ENCODE measurements around the gene ICE2. TPM values are rescaled to one million over a fixed set of nuclear protein-coding genes. Genes with fewer than 3 reads are reported as not detected.

Gene ICE2
- total RNA-seq, 1 experiment from 2014 or later = 62.8 TPM

DNA sequence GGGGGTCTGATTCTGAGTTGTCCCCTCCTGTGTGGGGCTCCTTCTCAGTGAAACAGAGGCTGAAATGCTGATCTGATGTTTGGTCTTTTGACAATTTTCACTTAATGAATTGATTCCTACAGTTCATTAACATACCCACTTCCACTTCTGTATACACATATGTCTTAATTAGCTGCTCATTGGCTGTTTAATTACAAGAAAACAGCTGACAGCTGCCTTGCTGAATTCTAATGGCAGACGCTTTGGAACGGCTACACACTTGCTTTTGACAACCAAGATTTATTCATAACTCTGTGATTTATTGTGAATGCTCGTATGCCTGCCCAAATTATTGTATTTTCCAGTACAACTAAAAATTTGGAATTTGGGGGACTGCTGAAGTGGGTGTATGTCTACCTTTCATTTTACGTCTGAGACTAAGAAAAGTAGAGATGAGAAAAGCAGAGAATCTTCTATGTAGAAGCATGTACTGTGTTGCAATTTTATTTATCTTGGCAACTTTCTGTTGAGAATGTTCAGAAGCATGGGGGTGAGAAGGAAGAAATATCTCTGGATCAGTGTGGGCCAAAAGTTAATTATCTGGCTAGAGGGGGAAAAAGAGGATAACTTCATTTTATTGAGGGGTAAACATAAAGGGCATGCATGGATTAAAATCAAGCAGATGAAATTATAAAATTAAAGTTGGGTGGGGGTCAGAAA lies 46.5 kb upstream of the ICE2 start:
- peaks cover 0 to 1% of the 10 kb centered on the region in 2 experiments; a peak in 2 of 4 replicates for H3K4me1 ChIP-seq (ENCODE audit: control insufficient read depth in 1 of 2, insufficient read depth in 2 of 2, low read length in 2 of 2)
- H3K27me3 ChIP-seq (ENCODE audit: insufficient read depth, low read length) = no peaks in the 10 kb centered on the region
- CTCF ChIA-PET = no interaction called here
- H4K20me1 ChIP-seq (ENCODE audit: insufficient read depth) = no peaks in the 10 kb centered on the region
- BruUV-seq (replicated peaks) = no TSS peak
- DNase-seq (ENCODE audit: low read depth, low spot score) = no peak
- no peak for ATAC-seq
- no peaks in the 10 kb centered on the region for H3K79me2 ChIP-seq (ENCODE audit: insufficient read depth, low read length)
- POLR2A ChIA-PET = no interaction called here
- H2AFZ ChIP-seq (ENCODE audit: low read depth, low read length, poor library complexity, severe bottlenecking) = no peak overlapping the region
- intact Hi-C loops (cut with micrococcal nuclease) = loop anchor here (10.0 kb wide), 3 partner anchors 771 to 831 kb away; no protein-coding TSS in a partner anchor
- no peaks in the 10 kb centered on the region for H3K9me3 ChIP-seq (ENCODE audit: control insufficient read depth in 1 of 2, insufficient read depth in 1 of 2, low read depth in 1 of 2, low read length in 2 of 2)
- RAD21 ChIA-PET (ENCODE audit: low non-redundant PET in 1 of 2, low total read pairs in 2 of 2, uncharacterized antibody in 2 of 2, unreplicated experiment in 2 of 2) = no interaction called here
- no peaks in the 10 kb centered on the region for H3K36me3 ChIP-seq (ENCODE audit: control insufficient read depth in 1 of 2, insufficient read depth in 2 of 2, low read length in 2 of 2)
- H3K27ac ChIP-seq (ENCODE audit: low read depth, low read length) = no peak overlapping the region
- H3K9ac ChIP-seq (ENCODE audit: low read length) = no peak overlapping the region
- H3K4me2 ChIP-seq (ENCODE audit: low read length) = no peak overlapping the region
- TF ChIP-seq ELF1 (IDR thresholded peaks at IDR 0.05; ENCODE audit: borderline replicate concordance, low read depth) = no peak
- TF ChIP-seq TCF7L2 (IDR thresholded peaks at IDR 0.05; ENCODE audit: borderline replicate concordance, extremely low read depth, insufficient read depth, insufficient read length) = no peak
- no peak for TF ChIP-seq CBX3 (IDR thresholded peaks at IDR 0.05; ENCODE audit: low read depth)
- TF ChIP-seq, protein P1, sequence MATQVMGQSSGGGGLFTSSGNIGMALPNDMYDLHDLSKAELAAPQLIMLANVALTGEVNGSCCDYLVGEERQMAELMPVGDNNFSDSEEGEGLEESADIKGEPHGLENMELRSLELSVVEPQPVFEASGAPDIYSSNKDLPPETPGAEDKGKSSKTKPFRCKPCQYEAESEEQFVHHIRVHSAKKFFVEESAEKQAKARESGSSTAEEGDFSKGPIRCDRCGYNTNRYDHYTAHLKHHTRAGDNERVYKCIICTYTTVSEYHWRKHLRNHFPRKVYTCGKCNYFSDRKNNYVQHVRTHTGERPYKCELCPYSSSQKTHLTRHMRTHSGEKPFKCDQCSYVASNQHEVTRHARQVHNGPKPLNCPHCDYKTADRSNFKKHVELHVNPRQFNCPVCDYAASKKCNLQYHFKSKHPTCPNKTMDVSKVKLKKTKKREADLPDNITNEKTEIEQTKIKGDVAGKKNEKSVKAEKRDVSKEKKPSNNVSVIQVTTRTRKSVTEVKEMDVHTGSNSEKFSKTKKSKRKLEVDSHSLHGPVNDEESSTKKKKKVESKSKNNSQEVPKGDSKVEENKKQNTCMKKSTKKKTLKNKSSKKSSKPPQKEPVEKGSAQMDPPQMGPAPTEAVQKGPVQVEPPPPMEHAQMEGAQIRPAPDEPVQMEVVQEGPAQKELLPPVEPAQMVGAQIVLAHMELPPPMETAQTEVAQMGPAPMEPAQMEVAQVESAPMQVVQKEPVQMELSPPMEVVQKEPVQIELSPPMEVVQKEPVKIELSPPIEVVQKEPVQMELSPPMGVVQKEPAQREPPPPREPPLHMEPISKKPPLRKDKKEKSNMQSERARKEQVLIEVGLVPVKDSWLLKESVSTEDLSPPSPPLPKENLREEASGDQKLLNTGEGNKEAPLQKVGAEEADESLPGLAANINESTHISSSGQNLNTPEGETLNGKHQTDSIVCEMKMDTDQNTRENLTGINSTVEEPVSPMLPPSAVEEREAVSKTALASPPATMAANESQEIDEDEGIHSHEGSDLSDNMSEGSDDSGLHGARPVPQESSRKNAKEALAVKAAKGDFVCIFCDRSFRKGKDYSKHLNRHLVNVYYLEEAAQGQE (IDR thresholded peaks at IDR 0.05; ENCODE audit: low read depth) = no peak
- no peak for TF ChIP-seq FOSL1 (IDR thresholded peaks at IDR 0.05; ENCODE audit: low read depth)
- TF ChIP-seq SIN3A (IDR thresholded peaks at IDR 0.05; ENCODE audit: low read depth) = no peak
- no peak for TF ChIP-seq SP1 (IDR thresholded peaks at IDR 0.05; ENCODE audit: low read depth)
- no peak for TF ChIP-seq SRF (IDR thresholded peaks at IDR 0.05; ENCODE audit: low read depth)
- no peak for TF ChIP-seq EGR1 (IDR thresholded peaks at IDR 0.05; ENCODE audit: low read depth)
- TF ChIP-seq RAD21 (IDR thresholded peaks at IDR 0.05; ENCODE audit: low read depth) = no peak
- TF ChIP-seq, protein P2, sequence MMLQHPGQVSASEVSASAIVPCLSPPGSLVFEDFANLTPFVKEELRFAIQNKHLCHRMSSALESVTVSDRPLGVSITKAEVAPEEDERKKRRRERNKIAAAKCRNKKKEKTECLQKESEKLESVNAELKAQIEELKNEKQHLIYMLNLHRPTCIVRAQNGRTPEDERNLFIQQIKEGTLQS (IDR thresholded peaks at IDR 0.05) = no peak
- no peak for TF ChIP-seq POLR2AphosphoS5 (IDR thresholded peaks at IDR 0.05; ENCODE audit: low read depth, low read length)
- no peak for TF ChIP-seq ZNF274 (IDR thresholded peaks at IDR 0.05; ENCODE audit: low read depth, low read length)
- no peak for TF ChIP-seq EZH2phosphoT487 (IDR thresholded peaks at IDR 0.05; ENCODE audit: borderline replicate concordance)
- no peak overlapping the region for H3K4me3 ChIP-seq (replicated peaks in 1 of 2; ENCODE audit: low read depth in 1 of 2, low read length in 2 of 2)
- no peaks in the 10 kb centered on the region for H3K9me2 ChIP-seq (ENCODE audit: insufficient read depth)

Measured in HCT116 (cell line).